HG02610 (cell line): ENCODE measurements around the gene RPS21.
"Not testable (repeated sequence)": the region's sequence is repeated elsewhere in the genome, so short reads cannot be mapped to it uniquely, and the experiment has no call there.

Experiments
- ATAC-seq: cut with Tn5 transposase; IDR thresholded peaks from one replicate; pipeline ENCODE4 v1.9.1; 2021; ENCODE audit warnings: mild to moderate bottlenecking, moderate library complexity; ENCODE audit not compliant: unreplicated experiment

The RPS21 gene

GRCh38 chr20:62363920-62364851 is 22.7 kb upstream of the RPS21 start:
- ATAC-seq = no peak

GRCh38 chr20:62364911-62365736 is 21.8 kb upstream of the RPS21 start:
- ATAC-seq = no peak

- no peak for ATAC-seq
Measured at GRCh38 chr20:62365814-62366369, 21.0 kb upstream of the RPS21 start.

GRCh38 chr20:62366370-62367135 is 20.4 kb upstream of the RPS21 start:
- no peak for ATAC-seq

- ATAC-seq = no peak
Measured at GRCh38 chr20:62367136-62367632, 19.7 kb upstream of the RPS21 start, which contains the start of gene LAMA5. TSS of gene LAMA5 (minus strand) at chr20:62367312. CDS start at chr20:62367245, 67 bp downstream.

- no peak for ATAC-seq
Measured at GRCh38 chr20:62367633-62368391, 19.1 kb upstream of the RPS21 start.

GRCh38 chr20:62368392-62368975 is 18.4 kb upstream of the RPS21 start:
- ATAC-seq = no peak

- no peak for ATAC-seq
Measured at GRCh38 chr20:62368976-62369814, 17.7 kb upstream of the RPS21 start.

- no peak for ATAC-seq
Measured at GRCh38 chr20:62369815-62370114, 17.1 kb upstream of the RPS21 start.

- no peak for ATAC-seq
Measured at GRCh38 chr20:62370115-62370806, 16.6 kb upstream of the RPS21 start.

- ATAC-seq = no peak
Measured at GRCh38 chr20:62370807-62371587, 15.9 kb upstream of the RPS21 start.

GRCh38 chr20:62371588-62372041 is 15.3 kb upstream of the RPS21 start:
- no peak for ATAC-seq

GRCh38 chr20:62372042-62372993 is 14.6 kb upstream of the RPS21 start:
- no peak for ATAC-seq

- ATAC-seq = not testable (repeated sequence)
Measured at GRCh38 chr20:62373631-62374179, 13.2 kb upstream of the RPS21 start.

- ATAC-seq = no peak
Measured at GRCh38 chr20:62374331-62375152, 12.4 kb upstream of the RPS21 start.
